HEK293T (cell line): ENCODE measurements around the gene ABHD4.

Experiments
- CTCF ChIA-PET: fragments of 350-600 bp; formaldehyde crosslinking; extraction: SDS; loops from one replicate; lab custom pipeline; 2021; ENCODE audit warnings: antibody characterized with exemption, inconsistent platforms; lab: Yijun Ruan, JAX
- POLR2A ChIA-PET: fragments of 350-600 bp; formaldehyde crosslinking; extraction: SDS; loops from one replicate; lab custom pipeline; 2020; ENCODE audit warnings: antibody characterized with exemption, inconsistent platforms; lab: Yijun Ruan, JAX
- DNase-seq: peaks from one replicate; pipeline ENCODE4 v3.0.0; 2012; ENCODE audit warnings: mixed read lengths; ENCODE audit errors: extremely low spot score
- ARNT ChIP-seq: fragments of 450-650 bp; IDR thresholded peaks from 2 replicates; pipeline ENCODE4 v1.6.1; 2017; ENCODE audit warnings: mild to moderate bottlenecking
- BHLHE40 ChIP-seq: fragments of 450-650 bp; IDR thresholded peaks from 2 replicates; pipeline ENCODE4 v1.6.1; 2016; ENCODE audit warnings: mild to moderate bottlenecking, moderate library complexity, borderline replicate concordance
- CTBP1 ChIP-seq: fragments of 450-650 bp; IDR thresholded peaks from 2 replicates; pipeline ENCODE4 v1.6.1; 2016; ENCODE audit warnings: borderline replicate concordance
- ELF4 ChIP-seq: fragments of 450-650 bp; IDR thresholded peaks from 2 replicates; pipeline ENCODE4 v1.6.1; 2017; ENCODE audit warnings: antibody characterized with exemption
- FOXA1 ChIP-seq: fragments of 450-650 bp; IDR thresholded peaks from 2 replicates; pipeline ENCODE4 v1.6.1; 2016; ENCODE audit warnings: mild to moderate bottlenecking
- FOXK2 ChIP-seq: fragments of 450-650 bp; IDR thresholded peaks from 2 replicates; pipeline ENCODE4 v1.6.1; 2016; ENCODE audit warnings: mild to moderate bottlenecking
- FOXM1 ChIP-seq: fragments of 450-650 bp; IDR thresholded peaks from 2 replicates; pipeline ENCODE4 v1.6.1; 2017; ENCODE audit warnings: mild to moderate bottlenecking, borderline replicate concordance
- HDGF ChIP-seq: fragments of 450-650 bp; IDR thresholded peaks from 2 replicates; pipeline ENCODE4 v1.6.1; 2017; ENCODE audit warnings: antibody characterized with exemption, borderline replicate concordance
- L3MBTL2 ChIP-seq: fragments of 450-650 bp; conservative IDR thresholded peaks from 2 replicates; pipeline ENCODE4 v1.6.1; 2016; ENCODE audit warnings: mild to moderate bottlenecking
- LEF1 ChIP-seq: fragments of 450-650 bp; IDR thresholded peaks from 2 replicates; pipeline ENCODE4 v1.6.1; 2017; ENCODE audit warnings: mild to moderate bottlenecking, borderline replicate concordance
- NFRKB ChIP-seq: fragments of 450-650 bp; IDR thresholded peaks from 2 replicates; pipeline ENCODE4 v1.6.1; 2016; ENCODE audit warnings: mild to moderate bottlenecking, moderate library complexity
- PKNOX1 ChIP-seq: fragments of 450-650 bp; IDR thresholded peaks from 2 replicates; pipeline ENCODE4 v1.6.1; 2016
- SP1 ChIP-seq: fragments of 450-650 bp; IDR thresholded peaks from 2 replicates; pipeline ENCODE4 v1.6.1; 2017
- SUZ12 ChIP-seq: fragments of 450-650 bp; IDR thresholded peaks from 2 replicates; pipeline ENCODE4 v1.6.1; 2016; ENCODE audit warnings: mild to moderate bottlenecking
- TARDBP ChIP-seq: fragments of 450-650 bp; IDR thresholded peaks from 2 replicates; pipeline ENCODE4 v1.6.1; 2016
- ZNF384 ChIP-seq: fragments of 450-650 bp; IDR thresholded peaks from 2 replicates; pipeline ENCODE4 v1.6.1; 2016

Gene ABHD4

GRCh38 chr14:22589096-22589839 is 8.8 kb upstream of the ABHD4 start, which contains the start of gene DAD1:
Gene DAD1 (minus strand): TSS chr14:22589224. CDS start chr14:22589157, 67 bp downstream.
- ChIA-PET CTCF (interaction anchor here (0.6 to 2.1 kb wide), 11 partner anchors 9 to 266 kb away, joined by 3 to 12 read pairs (median 3); partner anchors contain the start of gene ABHD4), POLR2A (interaction anchor here (0.6 to 3.3 kb wide), 22 partner anchors 9 to 248 kb away, joined by 3 to 45 read pairs (median 4); partner anchors contain the start of genes ABHD4, OXA1L and SLC7A7)
- peak; percentile 98 for DNase-seq
- TF ChIP-seq FOXK2 (no peak), PKNOX1 (peak; percentile 81)

- ChIA-PET POLR2A (no interaction called here), CTCF (interaction anchor here (1.3 kb wide), 1 partner anchor 60 kb away, joined by 6 read pairs; no protein-coding TSS in a partner anchor)
- DNase-seq = no peak
- TF ChIP-seq TARDBP = no peak
- no peak for TF ChIP-seq CTBP1
- TF ChIP-seq ARNT = no peak
- no peak for TF ChIP-seq FOXK2
- TF ChIP-seq L3MBTL2 = no peak
- no peak for TF ChIP-seq FOXM1
- no peak for TF ChIP-seq FOXA1
- no peak for TF ChIP-seq SUZ12
- TF ChIP-seq LEF1 = no peak
- no peak for TF ChIP-seq ELF4
- TF ChIP-seq ZNF384 = no peak
- TF ChIP-seq PKNOX1 = no peak
- no peak for TF ChIP-seq NFRKB
- TF ChIP-seq SP1 = no peak
- TF ChIP-seq BHLHE40 = no peak
- TF ChIP-seq HDGF = no peak
Observed at GRCh38 chr14:22593189-22593588, 4.9 kb upstream of the ABHD4 start.

GRCh38 chr14:22593601-22594000 is 4.5 kb upstream of the ABHD4 start:
- TF ChIP-seq SUZ12 = no peak
- no peak for TF ChIP-seq ARNT
- no peak for TF ChIP-seq CTBP1
- no peak for TF ChIP-seq FOXA1
- no peak for TF ChIP-seq SP1
- no peak for TF ChIP-seq HDGF
- TF ChIP-seq L3MBTL2 = no peak
- no peak for TF ChIP-seq PKNOX1
- TF ChIP-seq NFRKB = no peak
- TF ChIP-seq ELF4 = no peak
- no peak for TF ChIP-seq FOXK2
- no peak for TF ChIP-seq TARDBP
- no peak for TF ChIP-seq LEF1
- CTCF ChIA-PET = interaction anchor here (1.3 kb wide), 1 partner anchor 60 kb away, joined by 6 read pairs; no protein-coding TSS in a partner anchor
- DNase-seq = no peak
- POLR2A ChIA-PET = interaction anchor here (0.7 kb wide), 1 partner anchor 413 kb away, joined by 3 read pairs; no protein-coding TSS in a partner anchor

GRCh38 chr14:22594156-22594716 is 3.9 kb upstream of the ABHD4 start:
- CTCF ChIA-PET = interaction anchor here (1.3 kb wide), 1 partner anchor 59 kb away, joined by 6 read pairs; no protein-coding TSS in a partner anchor
- DNase-seq = no peak

GRCh38 chr14:22596354-22596879 is 1.7 kb upstream of the ABHD4 start:
- POLR2A ChIA-PET = interaction anchor here (3.4 kb wide), 1 partner anchor 7 kb away, joined by 45 read pairs; the partner anchor contains the start of gene DAD1
- TF ChIP-seq TARDBP = no peak
- no peak for TF ChIP-seq NFRKB
- TF ChIP-seq FOXM1 = no peak
- TF ChIP-seq LEF1 = no peak
- no peak for TF ChIP-seq FOXA1
- TF ChIP-seq CTBP1 = no peak
- CTCF ChIA-PET = interaction anchor here (0.6 to 0.7 kb wide), 2 partner anchors 256 to 320 kb away, joined by 4 read pairs; no protein-coding TSS in a partner anchor
- DNase-seq = no peak

More at GRCh38 chr14:22594156-22594716, 3.9 kb upstream of the ABHD4 start:
- POLR2A ChIA-PET = interaction anchor here (0.7 kb wide), 1 partner anchor 413 kb away, joined by 3 read pairs; no protein-coding TSS in a partner anchor
- no peak for TF ChIP-seq PKNOX1
- TF ChIP-seq L3MBTL2 = no peak
- TF ChIP-seq NFRKB = no peak
- TF ChIP-seq SP1 = no peak
- no peak for TF ChIP-seq ZNF384
